Cardiac muscle cell (in vitro differentiated cells and primary cell): ENCODE results near the gene CT83. TPM values are rescaled to one million over a fixed set of nuclear protein-coding genes. Genes with fewer than 3 reads are reported as not detected.

Experiments used
- DNase-seq, 2 donors: peaks; one replicate each; pipeline versions ENCODE4 v3.0.0 to v3.0.0-alpha.2; 2010 to 2017; ENCODE audit warnings: low read depth in 1 of 2, low spot score in 1 of 2
- H3K27ac ChIP-seq: fragments of 200-600 bp; sonication (generic); 2 replicates; pipeline ENCODE4 v1.5.1; 2016
- H3K27me3 ChIP-seq: fragments of 200-600 bp; sonication (generic); 2 replicates; pipeline ENCODE4 v1.6.0; 2016; ENCODE audit warnings: control low read depth
- H3K36me3 ChIP-seq: fragments of 200-600 bp; sonication (generic); 2 replicates; pipeline ENCODE4 v1.5.1; 2016; ENCODE audit warnings: control low read depth
- H3K4me1 ChIP-seq: fragments of 200-600 bp; sonication (generic); 2 replicates; pipeline ENCODE4 v1.8.1; 2017; ENCODE audit warnings: low read depth, mild to moderate bottlenecking, mixed run types
- H3K4me3 ChIP-seq: fragments of 200-600 bp; sonication (generic); 2 replicates; pipeline ENCODE4 v1.5.1; 2016; ENCODE audit warnings: mild to moderate bottlenecking
- H3K9me3 ChIP-seq: fragments of 200-600 bp; sonication (generic); 2 replicates; pipeline ENCODE4 v1.5.1; 2017; ENCODE audit warnings: low read depth, mild to moderate bottlenecking, control low read depth
- CTCF ChIP-seq: IDR thresholded peaks from 2 replicates; pipeline ENCODE4 v1.5.1; 2012; ENCODE audit warnings: low read depth, mild to moderate bottlenecking, low read length
- polyA plus RNA-seq: library from polyadenylated mRNA; unstranded; fragments of >200 nt; fragmentation: Nextera tagmentation; extraction: Ambion mirVana; gene quantifications from 2 replicates; pipeline ENCODE4 v1.2.1, GENCODE V29; 2016
- total RNA-seq: library from RNA; depleted of rRNA; stranded (reverse); fragments of >200 nt; gene quantifications from 2 replicates; pipeline ENCODE4 v1.2.3, GENCODE V29; 2016

CT83 gene
- total and polyA plus RNA-seq, 2 experiments from 2014 or later = not detected

GRCh38 chrX:116436358-116436816 is 26.4 kb downstream of the CT83 start, which contains the start of gene SLC6A14:
Gene SLC6A14, plus strand, starts transcription at chrX:116436606. Its CDS starts 104 bp downstream, at chrX:116436710.
- no peak for DNase-seq
- H3K9me3 ChIP-seq = no peaks in the 10 kb centered on the region
- H3K27ac ChIP-seq = no peak within 1 kb of the TSS
- H3K4me1 ChIP-seq = no peaks in the 10 kb centered on the region
- TF ChIP-seq CTCF = no peak
- H3K4me3 ChIP-seq = no peak within 1 kb of the TSS
- no peaks in the 10 kb centered on the region for H3K36me3 ChIP-seq
- H3K27me3 ChIP-seq = no peaks in the 10 kb centered on the region

GRCh38 chrX:116435597-116435996 is 27.2 kb downstream of the CT83 start:
- no peaks in the 10 kb centered on the region for H3K27me3 ChIP-seq
- no peaks in the 10 kb centered on the region for H3K36me3 ChIP-seq
- H3K4me3 ChIP-seq = no peak overlapping the region
- H3K9me3 ChIP-seq = no peaks in the 10 kb centered on the region
- no peak for TF ChIP-seq CTCF
- H3K4me1 ChIP-seq = no peaks in the 10 kb centered on the region
- no peak overlapping the region for H3K27ac ChIP-seq
- no peak for DNase-seq

GRCh38 chrX:116427978-116428377 is 34.8 kb downstream of the CT83 start:
- Histone ChIP-seq H3K4me1 (no peaks in the 10 kb centered on the region), H3K36me3 (no peaks in the 10 kb centered on the region), H3K9me3 (no peaks in the 10 kb centered on the region), H3K4me3 (no peak overlapping the region), H3K27ac (no peak overlapping the region), H3K27me3 (no peaks in the 10 kb centered on the region)
- no peak for DNase-seq
- no peak for TF ChIP-seq CTCF

GRCh38 chrX:116417968-116418367 is 44.8 kb downstream of the CT83 start:
- peak in 1 of 2 donors; percentile 2 for DNase-seq
- Histone ChIP-seq H3K27me3 (no peaks in the 10 kb centered on the region), H3K27ac (no peak overlapping the region), H3K36me3 (no peaks in the 10 kb centered on the region), H3K4me1 (no peaks in the 10 kb centered on the region), H3K4me3 (no peak overlapping the region), H3K9me3 (no peaks in the 10 kb centered on the region)
- TF ChIP-seq CTCF = no peak

GRCh38 chrX:116417214-116417613 is 45.6 kb downstream of the CT83 start:
- no peak overlapping the region for H3K4me3 ChIP-seq
- no peak overlapping the region for H3K27ac ChIP-seq
- TF ChIP-seq CTCF = no peak
- no peaks in the 10 kb centered on the region for H3K4me1 ChIP-seq
- H3K9me3 ChIP-seq = no peaks in the 10 kb centered on the region
- DNase-seq = no peak
- H3K27me3 ChIP-seq = no peaks in the 10 kb centered on the region
- no peaks in the 10 kb centered on the region for H3K36me3 ChIP-seq

- Histone ChIP-seq H3K36me3 (no peaks in the 10 kb centered on the region), H3K4me1 (no peaks in the 10 kb centered on the region), H3K4me3 (no peak overlapping the region), H3K27me3 (no peaks in the 10 kb centered on the region), H3K27ac (no peak overlapping the region), H3K9me3 (no peaks in the 10 kb centered on the region)
- DNase-seq = no peak
- TF ChIP-seq CTCF = no peak
These were observed 49.5 kb downstream of the CT83 start for GRCh38 chrX:116413273-116413672.
